Osteocyte (in vitro differentiated cells): Measurements from ENCODE around the gene IPO11. TPM values are rescaled to one million over a fixed set of nuclear protein-coding genes. Genes with fewer than 3 reads are reported as not detected.
A peak's percentile ranks its signal among the peaks of the same experiment; 100 is the strongest.

Experiments
- DNase-seq: peaks from one replicate; pipeline ENCODE4 v3.0.0; 2021; ENCODE audit warnings: mixed read lengths; ENCODE audit not compliant: unreplicated experiment; ENCODE audit errors: extremely low spot score
- H3K27ac Mint-ChIP-seq: one replicate; pipeline ENCODE4 v1.8.0; 2021; ENCODE audit warnings: mild to moderate bottlenecking, mixed read lengths; ENCODE audit not compliant: unreplicated experiment
- H3K27me3 Mint-ChIP-seq: one replicate; pipeline ENCODE4 v1.8.0; 2021; ENCODE audit warnings: mixed read lengths; ENCODE audit not compliant: unreplicated experiment
- H3K36me3 Mint-ChIP-seq: one replicate; pipeline ENCODE4 v1.8.0; 2021; ENCODE audit warnings: mixed read lengths; ENCODE audit not compliant: unreplicated experiment
- H3K4me1 Mint-ChIP-seq: one replicate; pipeline ENCODE4 v1.8.0; 2021; ENCODE audit warnings: mixed read lengths; ENCODE audit not compliant: unreplicated experiment
- H3K4me3 Mint-ChIP-seq: one replicate; pipeline ENCODE4 v1.8.0; 2021; ENCODE audit warnings: mild to moderate bottlenecking, moderate library complexity, mixed read lengths; ENCODE audit not compliant: unreplicated experiment
- H3K9me3 Mint-ChIP-seq: one replicate; pipeline ENCODE4 v1.8.0; 2021; ENCODE audit warnings: mixed read lengths; ENCODE audit not compliant: unreplicated experiment
- CTCF ChIP-seq: fragments of 200-600 bp; sonication (generic); IDR thresholded peaks from 2 replicates; pipeline ENCODE4 v1.5.0; 2021; ENCODE audit warnings: antibody characterized with exemption, mild to moderate bottlenecking, moderate library complexity
- total RNA-seq: library from RNA; stranded (reverse); gene quantifications from 2 replicates; pipeline ENCODE4 v1.2.1, GENCODE V29; 2021

IPO11 gene
- total RNA-seq, 1 donor from 2014 or later, result 30.6 TPM

GRCh38 chr5:62521319-62521718 lies 108.8 kb downstream of the IPO11 start:
- no peak for TF ChIP-seq CTCF
- H3K27me3 Mint-ChIP-seq, result no peaks in the 10 kb centered on the region
- H3K36me3 Mint-ChIP-seq, result peaks cover 14% of the 10 kb centered on the region
- no peak for DNase-seq
- H3K9me3 Mint-ChIP-seq, result no peaks in the 10 kb centered on the region
- H3K4me3 Mint-ChIP-seq, result no peak overlapping the region
- H3K27ac Mint-ChIP-seq, result no peak overlapping the region
- peaks cover 4% of the 10 kb centered on the region for H3K4me1 Mint-ChIP-seq

GRCh38 chr5:62522811-62523210 lies 110.2 kb downstream of the IPO11 start:
- Mint-ChIP-seq H3K27ac (peak overlapping the region; percentile 9), H3K27me3 (no peaks in the 10 kb centered on the region), H3K4me3 (no peak overlapping the region), H3K9me3 (no peaks in the 10 kb centered on the region), H3K36me3 (peaks cover 10% of the 10 kb centered on the region), H3K4me1 (no peaks in the 10 kb centered on the region)
- no peak for DNase-seq
- no peak for TF ChIP-seq CTCF

GRCh38 chr5:62533597-62533996 lies 121.0 kb downstream of the IPO11 start:
- Mint-ChIP-seq H3K27ac (no peak overlapping the region), H3K36me3 (peaks cover 8% of the 10 kb centered on the region), H3K4me3 (no peak overlapping the region), H3K9me3 (no peaks in the 10 kb centered on the region), H3K4me1 (no peaks in the 10 kb centered on the region), H3K27me3 (no peaks in the 10 kb centered on the region)
- no peak for TF ChIP-seq CTCF
- no peak for DNase-seq

- TF ChIP-seq CTCF, result no peak
- H3K36me3 Mint-ChIP-seq, result peaks cover 8% of the 10 kb centered on the region
- H3K27ac Mint-ChIP-seq, result no peak overlapping the region
These were observed 122.1 kb downstream of the IPO11 start for GRCh38 chr5:62534461-62535236.

GRCh38 chr5:62536232-62536631 lies 123.7 kb downstream of the IPO11 start:
- TF ChIP-seq CTCF, result no peak
- no peaks in the 10 kb centered on the region for H3K27me3 Mint-ChIP-seq
- no peaks in the 10 kb centered on the region for H3K9me3 Mint-ChIP-seq
- H3K4me3 Mint-ChIP-seq, result no peak overlapping the region
- H3K4me1 Mint-ChIP-seq, result no peaks in the 10 kb centered on the region
- peaks cover 6% of the 10 kb centered on the region for H3K36me3 Mint-ChIP-seq
- no peak overlapping the region for H3K27ac Mint-ChIP-seq
- no peak for DNase-seq

More at GRCh38 chr5:62534461-62535236, 122.1 kb downstream of the IPO11 start:
- no peaks in the 10 kb centered on the region for H3K27me3 Mint-ChIP-seq
- no peak for DNase-seq
- no peaks in the 10 kb centered on the region for H3K4me1 Mint-ChIP-seq
- H3K4me3 Mint-ChIP-seq, result no peak overlapping the region
- H3K9me3 Mint-ChIP-seq, result no peaks in the 10 kb centered on the region
